MM.1S (cell line): ENCODE data around the gene PIK3R1.

ENCODE experiments used
- DNase-seq: peaks from one replicate; pipeline ENCODE4 v3.0.0-alpha.2; 2015
- H2AFZ ChIP-seq: fragments of 300-600 bp; sonication (generic); 2 replicates; pipeline ENCODE4 v1.6.0; 2016; ENCODE audit warnings: antibody characterized with exemption, low read length
- H3F3A ChIP-seq: fragments of 300-600 bp; sonication (generic); 2 replicates; pipeline ENCODE4 v1.6.1; 2016; ENCODE audit warnings: mild to moderate bottlenecking, antibody characterized with exemption, low read length, moderate library complexity, mixed read lengths; ENCODE audit not compliant: insufficient read depth
- H3K27ac ChIP-seq: fragments of 300-600 bp; sonication (generic); 2 replicates; pipeline ENCODE4 v1.5.1; 2016; ENCODE audit warnings: mild to moderate bottlenecking, low read length
- H3K27me3 ChIP-seq: fragments of 300-600 bp; sonication (generic); replicated peaks from 2 replicates; pipeline ENCODE4 v1.6.0; 2016; ENCODE audit warnings: low read length; ENCODE audit not compliant: insufficient read depth
- H3K36me3 ChIP-seq: fragments of 300-600 bp; sonication (generic); replicated peaks from 2 replicates; pipeline ENCODE4 v1.6.1; 2016; ENCODE audit warnings: mild to moderate bottlenecking, low read length, mixed read lengths; ENCODE audit not compliant: insufficient read depth
- H3K4me1 ChIP-seq: fragments of 300-600 bp; sonication (generic); 2 replicates; pipeline ENCODE4 v1.6.1; 2016; ENCODE audit warnings: low read length, mixed read lengths
- H3K4me2 ChIP-seq: fragments of 300-600 bp; sonication (generic); 2 replicates; pipeline ENCODE4 v1.6.0; 2016; ENCODE audit warnings: low read depth, low read length
- H3K4me3 ChIP-seq: fragments of 300-600 bp; sonication (generic); 2 replicates; pipeline ENCODE4 v1.5.1; 2016; ENCODE audit warnings: low read length, mixed read lengths
- H3K79me2 ChIP-seq: fragments of 300-600 bp; sonication (generic); 2 replicates; pipeline ENCODE4 v1.6.1; 2016; ENCODE audit warnings: mixed run types, low read length, mixed read lengths
- H3K9ac ChIP-seq: fragments of 300-600 bp; sonication (generic); 2 replicates; pipeline ENCODE4 v1.6.1; 2016; ENCODE audit warnings: low read length, mixed read lengths
- H3K9me2 ChIP-seq: fragments of 300-600 bp; sonication (generic); replicated peaks from 2 replicates; pipeline ENCODE4 v1.6.1; 2016; ENCODE audit warnings: mild to moderate bottlenecking, low read length, mixed read lengths; ENCODE audit not compliant: insufficient read depth
- H3K9me3 ChIP-seq: fragments of 300-600 bp; sonication (generic); replicated peaks from 2 replicates; pipeline ENCODE4 v1.6.1; 2016; ENCODE audit warnings: mild to moderate bottlenecking, low read length, mixed read lengths; ENCODE audit not compliant: insufficient read depth
- H4K20me1 ChIP-seq: fragments of 300-600 bp; sonication (generic); 2 replicates; pipeline ENCODE4 v1.6.1; 2016; ENCODE audit warnings: mild to moderate bottlenecking, low read length, moderate library complexity, mixed read lengths; ENCODE audit not compliant: insufficient read depth
- CTCF ChIP-seq: fragments of 300-600 bp; sonication (generic); IDR thresholded peaks from 2 replicates; pipeline ENCODE4 v1.5.1; 2016; ENCODE audit warnings: antibody characterized with exemption, low read length, mixed read lengths
- EZH2 ChIP-seq: fragments of 300-600 bp; sonication (generic); optimal IDR thresholded peaks from 2 replicates; pipeline ENCODE3; 2017; ENCODE audit warnings: low read depth, mild to moderate bottlenecking, antibody characterized with exemption, low read length, mixed read lengths
- EZH2phosphoT487 ChIP-seq: fragments of 300-600 bp; sonication (generic); IDR thresholded peaks from 2 replicates; pipeline ENCODE4 v1.6.1; 2018; ENCODE audit warnings: antibody characterized with exemption, low read length

Gene PIK3R1

GRCh38 chr5:68259700-68260099 lies 44.1 kb downstream of the PIK3R1 start:
- Histone ChIP-seq H3K36me3 (no peaks in the 10 kb centered on the region), H3K9me3 (no peaks in the 10 kb centered on the region), H3K4me3 (no peak overlapping the region), H3K79me2 (0 out of 2 replicates have a peak, but pooled peaks cover 5% of the 10 kb centered on the region), H2AFZ (no peak overlapping the region), H4K20me1 (no peaks in the 10 kb centered on the region), H3K27ac (no peak overlapping the region), H3K27me3 (no peaks in the 10 kb centered on the region), H3K4me2 (no peak overlapping the region), H3F3A (no peaks in the 10 kb centered on the region), H3K9me2 (no peaks in the 10 kb centered on the region), H3K4me1 (no peaks in the 10 kb centered on the region), H3K9ac (no peak overlapping the region)
- TF ChIP-seq CTCF (no peak), EZH2phosphoT487 (no peak), EZH2 (no peak)
- DNase-seq = no peak

- Histone ChIP-seq H3K4me1 (no peaks in the 10 kb centered on the region), H3K27me3 (no peaks in the 10 kb centered on the region), H3K9me2 (no peaks in the 10 kb centered on the region), H3K9ac (no peak overlapping the region), H3K9me3 (no peaks in the 10 kb centered on the region), H3K36me3 (no peaks in the 10 kb centered on the region), H3F3A (no peaks in the 10 kb centered on the region), H3K79me2 (0 out of 2 replicates have a peak, but pooled peaks cover 8% of the 10 kb centered on the region), H2AFZ (no peak overlapping the region), H3K4me2 (no peak overlapping the region), H3K27ac (no peak overlapping the region), H4K20me1 (no peaks in the 10 kb centered on the region), H3K4me3 (no peak overlapping the region)
- DNase-seq = no peak
- TF ChIP-seq EZH2 (no peak), EZH2phosphoT487 (no peak), CTCF (no peak)
These were observed 44.9 kb downstream of the PIK3R1 start for GRCh38 chr5:68260467-68260866.

- no peaks in the 10 kb centered on the region for H3K4me1 ChIP-seq
These were observed 45.6 kb downstream of the PIK3R1 start for GRCh38 chr5:68261169-68261568.

More at GRCh38 chr5:68261169-68261568, 45.6 kb downstream of the PIK3R1 start:
- H3K9me2 ChIP-seq = no peaks in the 10 kb centered on the region
- no peak for DNase-seq
- no peaks in the 10 kb centered on the region for H3K27me3 ChIP-seq
- H3K4me2 ChIP-seq = no peak overlapping the region
- no peaks in the 10 kb centered on the region for H3F3A ChIP-seq
- H3K27ac ChIP-seq = no peak overlapping the region
- H3K9ac ChIP-seq = no peak overlapping the region
- no peak overlapping the region for H2AFZ ChIP-seq
- no peak overlapping the region for H3K4me3 ChIP-seq
- no peaks in the 10 kb centered on the region for H3K36me3 ChIP-seq
- no peaks in the 10 kb centered on the region for H4K20me1 ChIP-seq
- H3K9me3 ChIP-seq = no peaks in the 10 kb centered on the region
- H3K79me2 ChIP-seq = 0 out of 2 replicates have a peak, but pooled peaks cover 8% of the 10 kb centered on the region
- TF ChIP-seq EZH2phosphoT487 = no peak
- no peak for TF ChIP-seq CTCF
- TF ChIP-seq EZH2 = no peak
